Measurements from ENCODE around the gene PHC3. TPM values are rescaled to one million over a fixed set of nuclear protein-coding genes. Genes with fewer than 3 reads are reported as not detected.

The PHC3 gene
- total RNA-seq, 3 donors from 2014 or later (not counting 1 experiment from before 2014, with no cell fraction given) = 121 to 130 (median 125) TPM

DNA sequence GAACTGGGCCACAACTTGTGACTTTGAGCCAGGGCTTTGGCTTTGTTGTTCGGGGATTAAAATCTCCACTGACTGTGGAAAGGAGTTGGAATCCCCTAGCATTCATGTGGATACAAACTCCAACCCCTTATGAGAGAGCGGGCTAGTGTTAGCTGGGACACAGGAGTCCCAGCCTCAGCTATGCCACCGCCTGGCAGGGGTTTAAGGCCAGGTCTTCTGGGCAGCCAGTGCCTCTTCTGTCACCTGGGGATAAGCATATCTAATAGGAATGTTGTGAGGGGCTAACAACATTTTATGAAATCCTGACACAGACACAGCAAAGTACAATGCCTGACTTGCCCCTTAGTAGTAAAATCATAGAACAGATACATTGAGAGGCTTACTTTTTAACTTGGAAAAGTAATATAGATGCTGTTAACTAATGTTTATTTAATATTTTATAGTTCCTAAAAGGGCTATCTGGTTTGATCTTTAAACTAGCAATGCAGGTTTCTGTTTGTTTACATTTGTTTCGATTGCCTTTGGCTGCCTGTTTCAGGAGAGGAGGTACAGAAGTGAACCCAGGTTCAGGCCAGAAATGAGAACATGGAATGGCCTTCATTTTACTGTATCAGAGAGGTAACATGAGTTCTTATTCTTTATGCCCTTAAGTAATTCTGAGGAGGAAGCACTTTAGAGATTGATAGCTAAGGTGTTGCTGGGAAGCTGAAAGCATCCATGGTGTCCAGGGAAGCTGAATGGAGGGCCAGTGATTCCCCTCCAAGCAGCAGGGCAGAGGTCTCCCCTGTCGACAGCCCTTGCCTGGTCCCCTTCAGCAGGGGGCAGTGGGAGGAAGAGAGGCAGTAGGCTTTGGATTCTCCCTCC, 135.0 kb downstream of the PHC3 start:
- intact Hi-C loops (cut with micrococcal nuclease) = no loop called here
- Histone ChIP-seq H3K4me3 (ENCODE audit: low read length) (no peak overlapping the region), H3K36me3 (ENCODE audit: control insufficient read depth, insufficient read depth, low read length) (no peaks in the 10 kb centered on the region), H3K27me3 (ENCODE audit: control insufficient read depth, insufficient read depth, low read length) (no peaks in the 10 kb centered on the region), H3K27ac (ENCODE audit: low read length) (no peak overlapping the region), H3K4me1 (ENCODE audit: control insufficient read depth, insufficient read depth, low read length) (peaks cover 4% of the 10 kb centered on the region), H3K9me3 (ENCODE audit: control insufficient read depth, insufficient read depth, low read length) (no peaks in the 10 kb centered on the region)
- no peaks in the 10 kb centered on the region for H3K36me3 Mint-ChIP-seq
- ATAC-seq (no peak), DNase-seq (no peak)
- H3K4me3 Mint-ChIP-seq = no peak overlapping the region
- no peaks in the 10 kb centered on the region for H3K9me3 Mint-ChIP-seq
- no peaks in the 10 kb centered on the region for H3K27me3 Mint-ChIP-seq (ENCODE audit: low read depth in 2 of 2)
- H3K27ac Mint-ChIP-seq = no peak overlapping the region
- WGBS (ENCODE audit: insufficient coverage) = 98% methylated on average over 5 of the region's 5 CpGs
- TF ChIP-seq, protein P1, sequence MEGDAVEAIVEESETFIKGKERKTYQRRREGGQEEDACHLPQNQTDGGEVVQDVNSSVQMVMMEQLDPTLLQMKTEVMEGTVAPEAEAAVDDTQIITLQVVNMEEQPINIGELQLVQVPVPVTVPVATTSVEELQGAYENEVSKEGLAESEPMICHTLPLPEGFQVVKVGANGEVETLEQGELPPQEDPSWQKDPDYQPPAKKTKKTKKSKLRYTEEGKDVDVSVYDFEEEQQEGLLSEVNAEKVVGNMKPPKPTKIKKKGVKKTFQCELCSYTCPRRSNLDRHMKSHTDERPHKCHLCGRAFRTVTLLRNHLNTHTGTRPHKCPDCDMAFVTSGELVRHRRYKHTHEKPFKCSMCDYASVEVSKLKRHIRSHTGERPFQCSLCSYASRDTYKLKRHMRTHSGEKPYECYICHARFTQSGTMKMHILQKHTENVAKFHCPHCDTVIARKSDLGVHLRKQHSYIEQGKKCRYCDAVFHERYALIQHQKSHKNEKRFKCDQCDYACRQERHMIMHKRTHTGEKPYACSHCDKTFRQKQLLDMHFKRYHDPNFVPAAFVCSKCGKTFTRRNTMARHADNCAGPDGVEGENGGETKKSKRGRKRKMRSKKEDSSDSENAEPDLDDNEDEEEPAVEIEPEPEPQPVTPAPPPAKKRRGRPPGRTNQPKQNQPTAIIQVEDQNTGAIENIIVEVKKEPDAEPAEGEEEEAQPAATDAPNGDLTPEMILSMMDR (IDR thresholded peaks at IDR 0.05) = no peak
- peaks cover 0 to 3% of the 10 kb centered on the region in 2 donors for H3K4me1 Mint-ChIP-seq

DNA sequence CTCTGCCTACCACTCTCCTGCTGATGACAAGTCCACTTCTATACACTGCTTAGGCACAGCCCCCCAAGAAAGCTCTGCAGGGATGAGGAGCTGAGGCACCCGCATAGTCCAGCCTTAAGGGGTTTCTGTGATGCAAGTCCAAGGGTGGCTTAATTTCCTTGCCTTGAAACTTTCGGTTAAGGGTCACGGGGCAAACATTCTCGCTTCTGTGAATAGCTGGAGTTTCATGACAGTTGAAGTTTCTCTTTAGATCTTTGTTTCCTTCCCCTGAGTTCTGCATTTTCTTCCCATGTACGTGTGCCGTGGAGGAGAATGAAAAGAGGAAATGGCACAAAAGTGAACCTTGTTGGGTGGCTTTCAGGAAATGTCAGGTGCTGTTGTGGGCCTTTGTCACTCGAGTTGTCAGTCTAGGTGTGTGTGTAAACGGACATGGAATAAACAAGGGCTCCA, 136.7 kb downstream of the PHC3 start:
- Mint-ChIP-seq H3K4me3 (no peak overlapping the region), H3K27ac (no peak overlapping the region)
- DNase-seq = no peak

DNA sequence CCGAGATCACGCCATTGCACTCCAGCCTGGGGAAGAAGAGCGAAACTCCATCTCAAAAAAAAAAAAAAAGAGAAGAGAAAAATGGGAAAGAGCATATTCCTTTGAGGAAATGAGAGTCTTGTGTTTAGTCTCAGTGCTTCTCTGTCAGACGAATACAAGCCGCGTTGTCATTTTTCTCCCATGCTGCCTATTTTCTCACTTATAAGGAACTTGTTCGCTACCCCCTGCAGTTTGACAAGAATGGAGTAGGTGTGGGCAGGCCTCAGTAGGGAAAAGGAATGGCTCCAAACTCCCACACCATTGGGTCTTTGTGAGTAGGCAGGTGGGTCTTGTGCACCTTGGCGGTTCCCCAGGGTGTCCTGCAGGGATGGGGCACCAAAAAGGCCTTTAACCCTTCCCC, 137.3 kb downstream of the PHC3 start:
- no peak overlapping the region for H3K4me3 Mint-ChIP-seq
- no peak overlapping the region for H3K4me3 ChIP-seq (ENCODE audit: low read length)
- H3K27ac ChIP-seq (ENCODE audit: low read length) = peak overlapping the region; percentile 71
- 83% methylated on average over 4 of the region's 8 CpGs for WGBS (ENCODE audit: insufficient coverage)
- no peaks in the 10 kb centered on the region for H3K27me3 Mint-ChIP-seq (ENCODE audit: low read depth in 2 of 2)
- peaks cover 4% of the 10 kb centered on the region for H3K4me1 ChIP-seq (ENCODE audit: control insufficient read depth, insufficient read depth, low read length)
- H3K9me3 Mint-ChIP-seq = no peaks in the 10 kb centered on the region
- H3K36me3 Mint-ChIP-seq = no peaks in the 10 kb centered on the region
- intact Hi-C loops (cut with micrococcal nuclease) = no loop called here
- no peak for DNase-seq
- no peaks in the 10 kb centered on the region for H3K9me3 ChIP-seq (ENCODE audit: control insufficient read depth, insufficient read depth, low read length)
- no peaks in the 10 kb centered on the region for H3K36me3 ChIP-seq (ENCODE audit: control insufficient read depth, insufficient read depth, low read length)
- TF ChIP-seq, protein P1 (IDR thresholded peaks at IDR 0.05) = no peak
- H3K27ac Mint-ChIP-seq = no peak overlapping the region
- no peak for ATAC-seq
- H3K4me1 Mint-ChIP-seq = peaks cover 3 to 8% of the 10 kb centered on the region in 2 donors
- H3K27me3 ChIP-seq (ENCODE audit: control insufficient read depth, insufficient read depth, low read length) = no peaks in the 10 kb centered on the region

More for the DNA sequence above, 136.7 kb downstream of the PHC3 start:
- Histone ChIP-seq H3K4me3 (ENCODE audit: low read length) (no peak overlapping the region), H3K4me1 (ENCODE audit: control insufficient read depth, insufficient read depth, low read length) (peaks cover 4% of the 10 kb centered on the region), H3K36me3 (ENCODE audit: control insufficient read depth, insufficient read depth, low read length) (no peaks in the 10 kb centered on the region), H3K27ac (ENCODE audit: low read length) (peak overlapping the region; percentile 71), H3K9me3 (ENCODE audit: control insufficient read depth, insufficient read depth, low read length) (no peaks in the 10 kb centered on the region), H3K27me3 (ENCODE audit: control insufficient read depth, insufficient read depth, low read length) (no peaks in the 10 kb centered on the region)
- TF ChIP-seq, protein P1 (IDR thresholded peaks at IDR 0.05) = no peak
- intact Hi-C loops (cut with micrococcal nuclease) = no loop called here
- H3K9me3 Mint-ChIP-seq = no peaks in the 10 kb centered on the region
- peaks cover 3 to 8% of the 10 kb centered on the region in 2 donors for H3K4me1 Mint-ChIP-seq
- no peaks in the 10 kb centered on the region for H3K27me3 Mint-ChIP-seq (ENCODE audit: low read depth in 2 of 2)
- WGBS (ENCODE audit: insufficient coverage) = 25% methylated on average over 8 of the region's 8 CpGs
- no peaks in the 10 kb centered on the region for H3K36me3 Mint-ChIP-seq
- no peak for ATAC-seq

Data from natural killer cell (primary cell).